GM23248 (cell line): ENCODE measurements around the gene HHIP.

ENCODE experiments used
- EZH2 ChIP-seq: fragments of 200-600 bp; sonication (generic); IDR thresholded peaks from 2 replicates; pipeline ENCODE4 v1.6.1; 2018; ENCODE audit warnings: antibody characterized with exemption, mild to moderate bottlenecking; ENCODE audit not compliant: insufficient read depth, poor library complexity, severe bottlenecking
- EZH2phosphoT487 ChIP-seq: fragments of 200-600 bp; sonication (generic); IDR thresholded peaks from 2 replicates; pipeline ENCODE4 v1.6.1; 2018; ENCODE audit warnings: antibody characterized with exemption, moderate library complexity, mild to moderate bottlenecking, low read depth; ENCODE audit not compliant: insufficient read depth

DNA sequence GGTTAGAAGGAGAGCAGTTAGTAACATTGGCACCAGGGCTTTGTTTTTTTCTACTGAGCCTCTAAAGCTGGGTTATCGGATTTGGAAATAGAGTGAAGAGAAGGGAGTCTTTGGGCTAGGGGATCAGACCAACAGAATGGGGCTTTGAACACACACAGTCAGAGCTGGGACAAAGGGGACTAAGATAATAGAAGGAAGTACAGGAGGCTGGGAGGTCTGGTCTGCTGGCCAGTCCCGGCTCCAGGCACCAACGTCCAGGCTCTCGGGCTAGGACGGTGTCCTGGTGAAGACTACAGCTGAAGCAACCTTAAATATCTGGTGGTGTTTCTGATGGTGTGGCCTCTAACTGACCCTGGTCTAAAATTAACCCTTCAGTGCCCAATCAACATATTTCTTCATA, 57.5 kb downstream of the HHIP start:
- TF ChIP-seq EZH2phosphoT487, result no peak
- no peak for TF ChIP-seq EZH2
